ENCODE data around the gene INTS1.

The INTS1 gene, protein sequence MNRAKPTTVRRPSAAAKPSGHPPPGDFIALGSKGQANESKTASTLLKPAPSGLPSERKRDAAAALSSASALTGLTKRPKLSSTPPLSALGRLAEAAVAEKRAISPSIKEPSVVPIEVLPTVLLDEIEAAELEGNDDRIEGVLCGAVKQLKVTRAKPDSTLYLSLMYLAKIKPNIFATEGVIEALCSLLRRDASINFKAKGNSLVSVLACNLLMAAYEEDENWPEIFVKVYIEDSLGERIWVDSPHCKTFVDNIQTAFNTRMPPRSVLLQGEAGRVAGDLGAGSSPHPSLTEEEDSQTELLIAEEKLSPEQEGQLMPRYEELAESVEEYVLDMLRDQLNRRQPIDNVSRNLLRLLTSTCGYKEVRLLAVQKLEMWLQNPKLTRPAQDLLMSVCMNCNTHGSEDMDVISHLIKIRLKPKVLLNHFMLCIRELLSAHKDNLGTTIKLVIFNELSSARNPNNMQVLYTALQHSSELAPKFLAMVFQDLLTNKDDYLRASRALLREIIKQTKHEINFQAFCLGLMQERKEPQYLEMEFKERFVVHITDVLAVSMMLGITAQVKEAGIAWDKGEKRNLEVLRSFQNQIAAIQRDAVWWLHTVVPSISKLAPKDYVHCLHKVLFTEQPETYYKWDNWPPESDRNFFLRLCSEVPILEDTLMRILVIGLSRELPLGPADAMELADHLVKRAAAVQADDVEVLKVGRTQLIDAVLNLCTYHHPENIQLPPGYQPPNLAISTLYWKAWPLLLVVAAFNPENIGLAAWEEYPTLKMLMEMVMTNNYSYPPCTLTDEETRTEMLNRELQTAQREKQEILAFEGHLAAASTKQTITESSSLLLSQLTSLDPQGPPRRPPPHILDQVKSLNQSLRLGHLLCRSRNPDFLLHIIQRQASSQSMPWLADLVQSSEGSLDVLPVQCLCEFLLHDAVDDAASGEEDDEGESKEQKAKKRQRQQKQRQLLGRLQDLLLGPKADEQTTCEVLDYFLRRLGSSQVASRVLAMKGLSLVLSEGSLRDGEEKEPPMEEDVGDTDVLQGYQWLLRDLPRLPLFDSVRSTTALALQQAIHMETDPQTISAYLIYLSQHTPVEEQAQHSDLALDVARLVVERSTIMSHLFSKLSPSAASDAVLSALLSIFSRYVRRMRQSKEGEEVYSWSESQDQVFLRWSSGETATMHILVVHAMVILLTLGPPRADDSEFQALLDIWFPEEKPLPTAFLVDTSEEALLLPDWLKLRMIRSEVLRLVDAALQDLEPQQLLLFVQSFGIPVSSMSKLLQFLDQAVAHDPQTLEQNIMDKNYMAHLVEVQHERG (N-terminal part only)

DNA sequence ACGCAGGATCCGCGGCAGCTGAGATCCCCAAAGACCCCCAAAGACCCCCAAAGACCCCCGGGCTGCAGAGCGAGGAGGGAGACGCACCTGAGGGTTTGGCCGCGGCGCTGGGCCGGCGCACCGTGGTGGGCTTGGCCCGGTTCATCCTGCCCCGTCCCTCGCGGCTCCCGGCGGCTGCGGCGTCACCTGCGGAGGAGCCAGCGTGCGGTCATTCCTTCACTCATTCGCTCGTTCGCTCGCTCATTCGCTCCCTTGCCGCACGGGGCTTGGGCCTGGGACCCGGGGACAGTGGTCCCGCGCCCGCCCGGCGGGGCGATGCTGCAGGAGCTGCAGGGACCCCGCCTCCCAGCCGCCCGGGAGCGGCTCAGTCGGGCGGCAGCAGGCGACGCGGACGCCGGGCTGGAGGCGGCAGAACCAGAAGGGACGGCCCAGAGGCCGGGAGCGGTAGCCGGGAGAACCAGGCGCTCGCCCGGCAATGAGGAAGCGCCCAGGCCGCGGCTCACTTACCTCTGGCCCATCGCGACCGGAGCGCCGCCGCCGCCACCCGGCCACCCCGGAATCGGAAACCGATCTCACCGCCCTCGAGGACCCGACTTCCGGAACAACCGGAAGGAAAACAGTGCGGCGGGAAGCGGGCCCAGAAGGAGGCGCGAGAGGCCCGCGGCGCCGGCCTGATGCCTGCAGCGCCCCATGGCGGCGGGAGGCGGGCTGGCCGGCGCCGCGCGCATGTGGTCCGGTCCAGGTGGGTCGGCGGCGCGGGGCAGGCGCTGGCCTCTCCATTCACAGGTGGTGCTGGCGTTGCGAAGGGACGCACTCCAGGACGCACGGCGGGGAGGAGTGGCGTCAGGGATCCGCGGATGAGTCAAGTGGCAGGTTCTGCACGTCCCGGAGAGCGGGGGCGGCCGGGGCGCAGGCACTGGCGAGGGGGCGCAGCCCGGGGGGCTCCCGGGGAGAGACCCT lies at the start of gene INTS1:
Gene INTS1, minus strand, starts transcription at position 574 of the 960 bp plus-strand sequence. Its CDS starts 429 bp downstream, at position 145.
- DNase-seq: peak; percentile 81 to 96

DNA sequence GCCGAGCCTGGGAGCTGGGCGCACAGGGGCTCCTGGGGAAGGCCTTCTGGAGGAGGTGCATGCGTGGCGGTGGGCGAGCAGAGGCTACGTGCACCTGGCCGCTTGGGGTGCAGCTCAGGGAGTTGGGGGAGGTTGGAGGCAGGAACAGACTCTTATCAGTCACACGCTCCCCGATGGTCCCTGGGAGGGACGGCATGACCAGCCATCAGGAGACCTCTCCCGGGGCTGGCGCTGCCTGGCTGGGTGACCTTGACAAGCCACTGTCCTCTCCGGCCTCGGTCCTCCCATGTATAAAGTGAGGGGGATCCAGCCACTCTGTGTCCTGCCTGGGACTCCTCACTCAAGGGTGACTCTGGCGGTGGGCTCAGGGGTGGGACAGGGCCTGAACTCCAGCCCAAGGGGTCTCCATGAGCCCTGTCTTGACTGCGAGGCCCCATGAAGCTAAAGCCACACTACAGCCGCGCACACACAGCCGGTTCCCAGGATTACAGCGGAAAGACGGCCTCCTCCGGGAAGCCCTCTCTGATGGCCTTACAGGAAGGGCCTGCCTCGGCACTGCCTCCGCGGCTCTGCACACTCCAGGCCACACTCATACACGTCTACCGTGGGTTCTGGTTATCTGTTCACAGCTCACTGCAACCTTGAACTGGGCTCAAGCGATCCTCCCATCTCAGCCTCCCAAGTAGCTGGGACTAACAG lies 49.5 kb upstream of the INTS1 start:
- DNase-seq: no peak

DNA sequence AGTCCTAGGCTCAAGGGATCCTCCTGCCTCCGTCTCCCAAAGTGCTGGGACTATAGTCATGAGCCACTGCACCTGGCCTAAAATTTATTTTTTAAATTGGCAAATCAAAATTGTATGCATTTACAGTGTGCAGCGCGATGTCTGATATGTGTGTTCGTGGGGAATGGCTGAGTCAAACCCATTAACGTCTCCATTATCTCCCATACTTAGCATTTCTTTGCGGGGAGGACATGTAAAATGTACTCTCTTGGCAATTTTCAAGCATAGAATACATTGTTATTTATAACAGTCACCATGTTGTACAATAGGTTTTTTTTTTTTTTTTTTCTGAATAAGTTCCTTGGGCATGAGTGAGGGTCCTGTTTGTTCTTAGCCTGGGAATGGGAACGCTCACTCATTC lies 48.0 kb upstream of the INTS1 start:
- DNase-seq: no peak

DNA sequence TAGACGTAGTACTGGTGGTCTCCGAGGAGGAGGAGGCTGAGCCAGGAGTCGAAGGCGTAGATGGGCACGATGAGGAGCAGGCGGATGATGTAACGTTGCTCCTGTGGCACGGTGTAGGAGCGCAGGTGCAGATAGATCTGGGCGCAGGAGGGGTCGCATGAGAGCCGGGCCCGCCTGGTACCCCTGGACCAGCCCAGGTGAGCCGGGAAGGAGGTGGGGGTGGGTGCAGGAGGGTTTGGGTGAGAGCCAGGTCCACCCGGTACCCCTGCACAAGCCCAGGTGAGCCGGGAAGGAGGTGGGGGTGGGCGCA lies 46.6 kb upstream of the INTS1 start:
- DNase-seq: no peak

DNA sequence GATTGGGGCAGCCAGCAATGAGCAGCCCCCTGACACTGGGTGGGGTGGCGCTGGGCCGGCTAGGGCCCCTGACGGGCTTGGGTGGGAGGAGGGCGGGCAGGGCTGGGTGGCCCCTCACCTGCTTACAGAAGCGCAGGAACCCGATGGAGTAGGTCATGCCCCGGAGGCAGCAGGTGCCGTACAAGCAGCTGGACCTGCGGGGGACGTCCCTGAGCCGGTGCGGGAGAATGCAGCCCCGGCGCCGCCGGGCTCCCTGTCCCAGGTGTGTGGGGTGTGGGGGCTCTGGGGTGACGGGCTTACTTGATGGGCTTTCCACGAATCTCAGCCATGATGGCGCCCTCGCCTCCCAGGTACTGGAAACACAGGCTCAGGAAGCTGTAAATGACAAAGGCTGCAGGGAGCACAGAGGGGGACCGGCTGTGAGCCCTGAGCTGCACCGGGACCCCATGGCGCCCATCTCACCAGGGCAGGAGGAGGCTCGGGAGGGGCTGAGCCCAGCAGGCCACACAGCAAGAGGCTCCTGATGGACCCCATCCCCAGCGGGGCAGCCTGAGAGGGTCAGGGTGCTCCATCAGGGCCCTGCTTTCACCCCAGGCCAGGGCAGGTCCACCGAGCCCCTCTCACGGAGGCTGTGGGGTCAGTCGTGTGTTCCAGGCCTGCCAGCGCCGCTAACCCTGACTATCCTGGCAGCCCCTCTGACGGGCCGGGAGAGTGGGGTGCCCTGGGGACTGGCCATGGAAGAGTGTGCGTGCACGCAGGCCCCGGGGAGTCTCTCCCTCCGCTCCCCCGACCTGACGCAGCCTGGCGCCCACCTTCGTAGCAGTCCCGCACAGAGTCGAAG lies 46.0 kb upstream of the INTS1 start:
- no peak for DNase-seq

DNA sequence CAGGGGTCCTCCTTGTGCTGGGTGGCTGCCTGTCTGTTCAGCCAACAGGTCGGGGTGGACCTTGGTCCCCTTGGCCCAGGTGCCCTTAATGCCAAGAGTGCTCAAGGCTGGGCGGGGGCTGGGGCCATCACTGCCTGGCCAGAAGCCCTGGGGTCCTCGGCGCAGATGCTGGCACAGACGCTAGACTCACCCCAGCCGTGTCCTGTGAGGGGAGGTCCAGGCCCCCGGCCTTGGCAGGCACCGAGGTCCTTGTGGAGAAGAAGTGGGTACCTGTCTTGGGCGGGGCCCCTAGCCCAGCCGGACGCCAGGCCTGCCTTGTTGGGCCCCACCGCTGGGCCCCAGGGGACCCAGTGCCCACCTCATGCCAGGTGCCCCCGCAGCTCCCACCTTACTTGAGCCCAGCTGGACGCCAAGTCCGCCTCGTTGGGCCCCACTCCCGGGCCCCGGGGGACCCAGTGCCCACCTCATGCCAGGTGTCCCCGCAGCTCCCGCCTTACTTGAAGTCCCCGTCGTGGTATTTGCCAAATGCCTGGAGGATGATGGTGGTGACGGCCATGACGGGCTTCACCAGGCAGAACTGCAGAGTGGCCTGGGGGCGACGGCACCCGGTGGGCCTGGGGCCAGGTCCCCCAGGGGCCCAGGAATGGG lies 45.3 kb upstream of the INTS1 start:
- DNase-seq: no peak

DNA sequence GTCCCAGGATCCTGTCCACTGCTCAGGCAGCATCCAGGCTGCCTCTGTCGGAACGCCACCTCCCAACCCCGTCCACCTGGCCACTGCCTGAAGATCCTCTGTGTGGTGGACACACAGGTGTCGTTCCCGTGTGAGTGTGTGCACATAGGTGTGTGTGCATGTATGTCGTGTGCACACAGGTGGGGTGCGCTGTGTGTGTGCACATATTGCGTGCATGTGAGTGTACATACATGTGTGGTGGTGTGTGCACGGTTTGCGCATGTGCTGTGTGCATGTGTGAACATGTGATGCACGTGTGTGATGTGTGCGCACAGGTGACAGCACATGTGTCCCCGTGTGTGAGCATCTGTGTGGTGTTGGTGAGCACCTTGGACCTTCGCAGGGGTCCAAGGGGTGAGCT lies 44.8 kb upstream of the INTS1 start:
- no peak for DNase-seq

DNA sequence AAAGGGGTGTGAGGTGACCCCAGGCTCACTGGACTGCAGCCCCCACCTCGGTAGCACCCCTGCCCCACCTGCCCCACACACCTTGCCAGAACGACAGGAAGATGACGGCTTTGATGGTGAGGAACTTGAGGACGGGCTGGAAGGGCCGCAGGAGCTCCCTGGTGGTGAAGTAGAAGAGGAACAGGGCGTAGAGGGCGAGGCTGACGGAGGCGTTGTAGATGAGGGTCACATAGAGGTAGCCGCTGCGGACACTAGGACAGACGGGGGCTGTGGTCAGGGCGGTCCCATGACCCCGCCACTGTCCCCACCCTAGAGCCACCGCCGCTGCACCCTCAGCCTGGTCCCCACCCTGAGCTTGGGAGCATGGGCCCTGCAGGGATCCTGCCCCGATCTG lies 44.2 kb upstream of the INTS1 start:
- no peak for DNase-seq

DNA sequence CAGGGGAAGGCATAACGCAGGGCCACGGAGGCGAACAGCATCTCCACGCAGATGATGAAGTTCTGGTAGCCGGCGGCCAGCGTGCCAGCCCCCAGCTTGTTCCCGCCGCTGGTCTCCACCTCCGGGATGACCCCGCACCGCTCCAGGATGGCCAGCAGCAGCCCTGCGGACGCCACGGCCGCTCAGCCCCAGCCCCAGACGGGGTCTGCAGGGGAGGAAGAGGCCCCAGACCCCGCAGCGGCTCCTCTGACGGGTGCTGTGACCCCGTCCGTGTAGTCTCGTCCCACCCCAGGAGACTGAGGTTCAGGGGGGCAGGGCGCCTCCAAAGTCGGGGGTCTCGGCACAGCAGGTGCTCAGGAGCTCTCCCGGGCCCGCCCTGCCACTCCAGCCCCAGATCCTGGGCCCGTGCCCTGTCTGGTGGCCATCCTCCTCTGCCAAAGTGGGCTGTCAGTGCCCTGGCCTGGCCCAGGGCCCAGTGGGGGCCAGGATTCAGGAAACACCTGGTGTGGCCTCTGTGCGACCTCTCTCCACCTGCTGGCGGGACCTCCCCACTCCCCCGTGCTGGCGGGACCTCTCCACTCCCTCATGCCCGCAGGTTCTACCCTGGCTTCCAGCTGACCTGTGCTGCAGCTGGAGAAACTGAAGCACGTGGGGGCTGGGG lies 43.7 kb upstream of the INTS1 start:
- no peak for DNase-seq

DNA sequence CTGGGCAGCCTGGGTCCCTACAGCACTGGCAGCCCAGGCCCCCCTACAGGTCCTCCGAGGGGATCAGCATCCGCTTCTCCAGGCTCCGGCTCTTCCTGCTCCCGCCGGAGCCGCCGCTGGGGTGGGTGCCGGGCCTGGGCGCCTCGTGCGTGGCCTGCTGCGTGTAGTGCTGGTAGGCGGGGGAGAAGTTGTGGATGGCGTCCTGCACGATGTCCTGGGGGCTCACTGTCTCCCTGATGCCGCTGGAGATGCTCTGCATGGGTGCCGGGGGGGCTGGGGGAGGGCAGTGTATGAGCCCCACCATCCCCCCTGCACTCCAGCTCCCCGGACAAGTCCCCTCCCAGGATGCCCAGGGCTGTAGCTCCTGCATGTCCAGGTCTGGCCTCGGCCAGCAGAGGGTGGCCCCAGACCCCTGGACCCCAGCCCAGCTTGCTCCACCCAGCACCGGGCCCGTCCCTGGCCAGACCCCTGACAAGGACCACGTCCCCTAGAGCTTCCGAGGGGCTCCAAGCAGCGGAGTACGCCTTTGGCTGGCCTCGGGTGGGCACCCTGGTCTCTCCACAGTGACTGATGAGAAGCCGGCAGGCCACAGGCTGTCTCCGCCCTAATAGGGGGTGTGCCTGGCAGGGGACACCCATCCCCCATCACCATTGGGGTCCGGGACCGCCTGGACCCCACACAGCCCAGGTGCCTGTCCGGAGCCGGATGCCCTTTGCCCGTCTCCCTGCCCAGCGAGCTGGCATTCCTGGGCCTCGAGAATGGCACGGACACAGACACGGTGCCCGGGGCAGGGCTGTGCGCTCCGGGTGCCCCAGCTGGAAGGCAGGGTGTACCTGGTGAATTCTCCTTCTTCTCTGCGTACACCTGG lies 43.0 kb upstream of the INTS1 start:
- no peak for DNase-seq

DNA sequence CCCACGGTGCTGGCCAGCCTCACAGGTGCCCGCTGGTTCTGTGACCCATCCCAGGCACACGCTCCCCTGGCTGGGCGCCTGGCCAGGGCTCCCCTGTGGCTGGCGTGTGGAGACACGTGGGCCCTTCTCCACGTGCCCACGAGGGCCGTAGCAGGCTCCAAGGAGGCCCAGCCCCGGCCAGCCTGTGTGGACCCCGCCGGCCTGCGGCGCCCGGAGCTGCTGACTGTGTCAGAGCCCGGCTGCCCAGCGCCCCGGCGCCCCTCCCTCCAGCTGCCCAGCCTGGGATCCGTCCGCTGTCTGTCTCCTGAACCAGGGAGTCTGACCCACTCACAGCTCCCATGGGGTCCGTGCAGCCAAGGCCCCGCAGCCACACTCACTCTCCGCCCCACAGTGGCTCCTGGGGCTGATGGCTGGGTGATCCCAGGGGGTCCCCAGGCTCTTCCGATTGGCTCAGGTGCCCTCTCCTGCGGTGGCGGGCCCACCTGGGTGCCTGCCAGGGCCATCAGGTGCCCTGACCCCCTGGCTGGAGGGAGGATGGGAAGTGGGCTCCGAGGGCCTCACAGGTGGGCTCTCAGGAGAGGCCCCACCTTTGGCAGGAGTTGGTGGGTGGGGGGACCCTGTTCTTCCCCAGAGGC lies 42.2 kb upstream of the INTS1 start:
- DNase-seq: no peak

DNA sequence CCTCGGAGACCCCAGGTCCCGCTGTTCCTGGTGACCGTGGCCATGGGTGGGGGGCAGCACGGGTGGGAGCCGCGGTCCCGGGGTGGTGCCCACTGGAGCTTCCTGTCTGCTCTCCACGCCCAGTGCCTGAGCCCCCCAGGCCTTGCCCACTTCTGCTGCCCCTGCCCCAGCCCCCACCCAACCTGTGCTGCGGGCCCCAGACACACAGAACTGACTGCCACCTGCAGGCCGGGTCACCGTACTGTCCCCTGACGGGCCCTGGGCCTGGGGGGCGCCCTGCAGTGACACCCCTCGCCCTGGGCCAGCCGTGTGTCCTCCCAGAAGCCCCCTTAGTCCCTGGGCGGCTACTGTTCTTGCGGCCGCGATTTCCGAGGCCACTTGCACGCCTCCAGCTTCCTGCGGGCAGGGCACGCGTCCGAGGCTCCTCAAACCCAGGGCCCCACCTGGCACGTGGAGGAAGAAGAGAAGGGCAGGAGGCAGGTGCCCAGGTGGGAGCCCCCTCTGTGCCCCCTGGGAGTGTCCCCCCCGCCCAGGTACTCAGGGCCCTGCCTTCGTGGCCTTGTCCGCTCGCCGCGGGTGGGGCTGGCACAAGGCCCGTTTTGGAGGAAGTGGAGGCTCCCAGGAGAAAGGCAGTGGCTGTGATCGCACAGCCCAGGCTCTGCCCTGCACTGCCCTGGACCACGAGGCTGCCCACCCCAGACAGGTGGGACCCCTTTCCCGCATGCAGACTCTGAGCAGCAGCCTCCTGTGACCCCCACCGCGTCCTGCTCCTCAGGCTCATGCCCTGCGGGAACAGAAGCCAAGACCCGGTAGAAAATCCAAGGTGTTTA lies 41.4 kb upstream of the INTS1 start:
- DNase-seq: no peak

DNA sequence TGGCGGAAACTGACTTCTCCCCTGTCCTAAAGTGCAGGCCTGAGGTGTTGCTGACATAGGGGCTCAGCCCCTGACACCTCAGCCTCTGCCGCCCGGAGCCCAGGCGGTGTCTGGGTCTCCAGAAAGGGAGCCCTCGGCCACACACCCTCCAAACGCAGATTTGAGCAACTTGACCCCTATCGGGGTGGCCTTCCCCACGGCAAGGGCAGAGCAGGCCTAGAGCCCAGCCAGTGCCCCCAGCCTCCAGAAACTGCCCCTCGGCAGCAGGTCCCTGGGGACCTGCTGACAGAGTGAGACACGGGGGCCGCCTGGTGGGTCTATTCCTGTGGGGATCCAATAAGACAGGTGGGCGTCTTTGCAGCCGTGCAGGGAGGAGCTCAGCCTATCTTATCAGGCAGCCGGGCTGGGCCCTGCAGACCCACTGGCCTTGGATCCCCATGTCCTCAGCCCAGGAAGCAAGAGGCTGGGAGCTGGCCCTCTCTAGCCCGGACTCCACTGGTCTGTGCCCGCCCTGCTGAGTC lies 40.8 kb upstream of the INTS1 start:
- no peak for DNase-seq

DNA sequence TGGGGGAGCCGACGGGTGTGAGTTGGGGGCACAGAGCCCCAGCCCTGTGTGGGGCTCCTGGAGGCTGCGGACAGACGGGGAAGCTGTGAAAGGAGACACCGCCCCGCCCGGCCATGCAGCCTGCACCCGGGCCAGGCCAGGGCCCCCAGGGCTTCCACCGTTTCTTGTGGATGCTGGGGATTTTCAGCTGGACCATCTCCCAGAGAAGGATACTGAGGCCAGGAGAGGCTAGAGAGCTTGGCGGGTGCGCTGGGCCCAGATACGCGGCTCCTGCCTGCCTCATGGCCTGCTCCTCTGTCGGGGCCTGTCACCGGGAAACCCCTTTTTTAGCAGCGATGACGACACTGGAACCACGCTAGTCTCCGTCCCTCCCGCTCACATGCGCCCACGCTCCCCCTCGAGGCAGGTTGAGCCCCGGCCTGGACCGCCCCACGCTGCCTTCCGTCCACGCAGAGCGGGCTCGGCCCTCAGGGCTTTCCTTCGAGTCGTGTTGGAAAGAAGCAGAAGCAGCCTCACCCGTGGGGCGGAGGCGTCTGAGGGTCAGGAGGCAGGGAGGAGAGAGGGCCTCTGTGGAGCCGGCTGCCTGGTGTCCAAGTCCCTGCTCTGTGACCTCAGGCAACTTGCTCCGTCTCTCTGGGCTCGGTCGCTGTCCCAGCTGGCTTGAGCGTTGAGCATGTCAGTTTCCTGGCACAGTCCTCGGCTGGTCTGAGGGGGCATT lies 40.1 kb upstream of the INTS1 start:
- no peak for DNase-seq

DNA sequence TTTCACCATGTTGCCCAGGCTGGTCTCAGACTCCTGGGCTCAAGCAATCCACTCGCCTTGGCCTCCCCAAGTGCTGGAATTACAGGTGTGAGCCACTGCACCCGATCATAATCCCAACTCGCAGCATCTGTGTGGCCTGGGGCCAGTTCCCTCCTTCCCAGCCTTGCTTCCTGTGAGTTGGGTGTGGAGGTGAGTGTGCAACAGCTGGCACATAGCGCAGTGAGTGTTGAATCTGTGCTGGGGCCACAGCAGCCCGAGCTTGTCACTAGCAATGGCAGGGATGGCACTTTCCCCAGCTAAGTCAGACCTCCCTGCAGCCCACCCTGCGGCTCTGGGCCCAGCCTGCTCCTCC lies 39.6 kb upstream of the INTS1 start:
- no peak for DNase-seq
